Stimulated activated CD8-positive, alpha-beta memory T cell treated with anti-CD3 and anti-CD28 coated beads, Interleukin-12 subunit alpha, Interleukin-12 subunit beta, amount 100 ng/mL, for 24 hours (primary cell): Measurements from ENCODE around the gene RAX.

ENCODE experiments used
- DNase-seq: peaks from one replicate; pipeline ENCODE4 v3.0.0-alpha.2; 2020; ENCODE audit errors: extremely low read depth

RAX gene

GRCh38 chr18:59249199-59249774 lies 24.0 kb downstream of the RAX start:
- DNase-seq = no peak

- no peak for DNase-seq
Observed at GRCh38 chr18:59246796-59247195, 26.5 kb downstream of the RAX start.

- DNase-seq = no peak
Observed at GRCh38 chr18:59242906-59243305, 30.3 kb downstream of the RAX start.

GRCh38 chr18:59239642-59240041 lies 33.6 kb downstream of the RAX start:
- no peak for DNase-seq

GRCh38 chr18:59238385-59238784 lies 34.9 kb downstream of the RAX start:
- DNase-seq = no peak

- no peak for DNase-seq
Observed at GRCh38 chr18:59233017-59233410, 40.2 kb downstream of the RAX start.

GRCh38 chr18:59232309-59233016 lies 40.8 kb downstream of the RAX start:
- DNase-seq = no peak

GRCh38 chr18:59231877-59232276 lies 41.4 kb downstream of the RAX start:
- DNase-seq = no peak

- DNase-seq = no peak
Observed at GRCh38 chr18:59231114-59231513, 42.1 kb downstream of the RAX start.

- no peak for DNase-seq
Observed at GRCh38 chr18:59229701-59230443, 43.4 kb downstream of the RAX start.

GRCh38 chr18:59229191-59229590 lies 44.1 kb downstream of the RAX start:
- DNase-seq = no peak

- DNase-seq = no peak
Observed at GRCh38 chr18:59228351-59228750, 44.9 kb downstream of the RAX start.

GRCh38 chr18:59222341-59222740 lies 50.9 kb downstream of the RAX start:
- no peak for DNase-seq

- no peak for DNase-seq
Observed at GRCh38 chr18:59220784-59221765, 52.2 kb downstream of the RAX start.

- DNase-seq = no peak
Observed at GRCh38 chr18:59220164-59220783, 53.0 kb downstream of the RAX start.

- DNase-seq = no peak
Observed at GRCh38 chr18:59219672-59220163, 53.5 kb downstream of the RAX start, which contains the start of gene GRP. GRP (plus strand) TSS chr18:59220158; CDS start chr18:59220266, 108 bp downstream.

GRCh38 chr18:59218018-59218417 lies 55.2 kb downstream of the RAX start:
- no peak for DNase-seq
